Smooth muscle cell (in vitro differentiated cells): ENCODE measurements around the gene PLD1. TPM values are rescaled to one million over a fixed set of nuclear protein-coding genes. Genes with fewer than 3 reads are reported as not detected.

Experiments
- DNase-seq: peaks from one replicate; lab custom pipeline; 2025; ENCODE audit not compliant: unreplicated experiment; lab: John Stamatoyannopoulos, UW
- H2AFZ ChIP-seq: fragments of 200-600 bp; sonication (generic); 2 replicates; pipeline ENCODE4 v1.6.0; 2016; ENCODE audit warnings: antibody characterized with exemption, low read depth, mild to moderate bottlenecking
- H3F3A ChIP-seq: fragments of 200-600 bp; sonication (generic); 2 replicates; pipeline ENCODE4 v1.6.0; 2017; ENCODE audit warnings: antibody characterized with exemption, low read depth
- H3K27ac ChIP-seq: fragments of 200-600 bp; sonication (generic); 2 replicates; pipeline ENCODE4 v1.5.1; 2016; ENCODE audit warnings: low read depth, mild to moderate bottlenecking
- H3K27me3 ChIP-seq: fragments of 200-600 bp; sonication (generic); 2 replicates; pipeline ENCODE4 v1.6.1; 2016; ENCODE audit warnings: low read depth, mild to moderate bottlenecking
- H3K36me3 ChIP-seq: fragments of 200-600 bp; sonication (generic); 2 replicates; pipeline ENCODE4 v1.5.1; 2016; ENCODE audit warnings: low read depth
- H3K4me1 ChIP-seq: fragments of 200-600 bp; sonication (generic); 2 replicates; pipeline ENCODE4 v1.5.1; 2016; ENCODE audit warnings: low read depth
- H3K4me2 ChIP-seq: fragments of 200-600 bp; sonication (generic); 2 replicates; pipeline ENCODE4 v1.6.0; 2016; ENCODE audit warnings: mild to moderate bottlenecking
- H3K4me3 ChIP-seq: fragments of 200-600 bp; sonication (generic); 2 replicates; pipeline ENCODE4 v1.5.1; 2016; ENCODE audit warnings: mild to moderate bottlenecking
- H3K79me2 ChIP-seq: fragments of 200-600 bp; sonication (generic); 2 replicates; pipeline ENCODE4 v1.6.0; 2016; ENCODE audit warnings: low read depth, mild to moderate bottlenecking
- H3K9ac ChIP-seq: fragments of 200-600 bp; sonication (generic); 2 replicates; pipeline ENCODE4 v1.6.0; 2016; ENCODE audit warnings: low read depth
- H3K9me3 ChIP-seq: fragments of 200-600 bp; sonication (generic); replicated peaks from 2 replicates; pipeline ENCODE4 v1.5.1; 2016; ENCODE audit warnings: low read depth
- H4K20me1 ChIP-seq: fragments of 200-600 bp; sonication (generic); 2 replicates; pipeline ENCODE4 v1.6.0; 2016; ENCODE audit warnings: low read depth
- CTCF ChIP-seq: fragments of 200-600 bp; sonication (generic); IDR thresholded peaks from 2 replicates; pipeline ENCODE4 v1.5.1; 2017; ENCODE audit warnings: borderline replicate concordance, mild to moderate bottlenecking, antibody characterized with exemption; ENCODE audit not compliant: insufficient read depth, poor library complexity, severe bottlenecking
- WGBS: methylation state at CpG from one replicate; pipeline ENCODE4 v1.1.7; 2016; ENCODE audit warnings: low lambda C conversion rate; 5-methylcytosine and 5-hydroxymethylcytosine counted together
- polyA plus RNA-seq: library from polyadenylated mRNA; unstranded; fragments of >200 nt; fragmentation: Nextera tagmentation; extraction: Ambion mirVana; gene quantifications from 2 replicates; pipeline ENCODE4 v1.2.1, GENCODE V29; 2016
- total RNA-seq: library from RNA; depleted of rRNA; stranded (reverse); fragments of >200 nt; gene quantifications from 2 replicates; pipeline ENCODE4 v1.2.3, GENCODE V29; 2014

The PLD1 gene
- total and polyA plus RNA-seq, 2 experiments from 2014 or later = 15.2 to 36.1 TPM

GRCh38 chr3:171558188-171558696 is 252.0 kb downstream of the PLD1 start:
- no peaks in the 10 kb centered on the region for H3K27me3 ChIP-seq
- no peaks in the 10 kb centered on the region for H3K4me1 ChIP-seq
- no peak for DNase-seq
- H3K9me3 ChIP-seq = no peaks in the 10 kb centered on the region
- H3K36me3 ChIP-seq = no peaks in the 10 kb centered on the region
- WGBS = 85% methylated on average over 3 of the region's 3 CpGs
- no peak overlapping the region for H3K4me2 ChIP-seq
- H4K20me1 ChIP-seq = no peaks in the 10 kb centered on the region
- H3K27ac ChIP-seq = no peak overlapping the region
- no peak overlapping the region for H2AFZ ChIP-seq
- no peaks in the 10 kb centered on the region for H3F3A ChIP-seq
- H3K9ac ChIP-seq = no peak overlapping the region
- H3K79me2 ChIP-seq = no peaks in the 10 kb centered on the region
- TF ChIP-seq CTCF = no peak
- H3K4me3 ChIP-seq = no peak overlapping the region

DNA sequence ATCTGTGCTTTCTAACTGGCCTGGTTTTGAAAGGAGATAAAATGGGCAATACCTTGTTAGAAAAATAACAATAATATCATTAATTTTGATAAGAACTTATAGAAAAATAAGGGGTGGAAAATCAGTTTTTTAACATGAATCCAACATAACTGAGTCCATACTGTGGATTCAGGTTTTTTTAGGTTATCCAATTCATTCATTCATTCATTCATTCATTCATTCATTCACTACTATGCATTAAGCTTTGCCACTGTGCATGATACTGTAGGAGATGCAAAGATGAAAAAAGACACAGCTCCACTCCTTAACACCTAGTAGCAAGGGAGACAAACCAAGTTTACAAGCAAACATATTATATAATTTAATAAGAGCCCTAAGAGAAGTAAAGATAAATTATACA is 253.1 kb downstream of the PLD1 start:
- H4K20me1 ChIP-seq = no peaks in the 10 kb centered on the region
- no peaks in the 10 kb centered on the region for H3K9me3 ChIP-seq
- H3K9ac ChIP-seq = no peak overlapping the region
- no peak overlapping the region for H3K4me2 ChIP-seq
- no peak for TF ChIP-seq CTCF
- no peaks in the 10 kb centered on the region for H3K36me3 ChIP-seq
- no peak overlapping the region for H2AFZ ChIP-seq
- H3K79me2 ChIP-seq = no peaks in the 10 kb centered on the region
- H3F3A ChIP-seq = no peaks in the 10 kb centered on the region
- no peak for DNase-seq
- no peaks in the 10 kb centered on the region for H3K27me3 ChIP-seq
- no peak overlapping the region for H3K4me3 ChIP-seq
- no peak overlapping the region for H3K27ac ChIP-seq
- no peaks in the 10 kb centered on the region for H3K4me1 ChIP-seq

DNA sequence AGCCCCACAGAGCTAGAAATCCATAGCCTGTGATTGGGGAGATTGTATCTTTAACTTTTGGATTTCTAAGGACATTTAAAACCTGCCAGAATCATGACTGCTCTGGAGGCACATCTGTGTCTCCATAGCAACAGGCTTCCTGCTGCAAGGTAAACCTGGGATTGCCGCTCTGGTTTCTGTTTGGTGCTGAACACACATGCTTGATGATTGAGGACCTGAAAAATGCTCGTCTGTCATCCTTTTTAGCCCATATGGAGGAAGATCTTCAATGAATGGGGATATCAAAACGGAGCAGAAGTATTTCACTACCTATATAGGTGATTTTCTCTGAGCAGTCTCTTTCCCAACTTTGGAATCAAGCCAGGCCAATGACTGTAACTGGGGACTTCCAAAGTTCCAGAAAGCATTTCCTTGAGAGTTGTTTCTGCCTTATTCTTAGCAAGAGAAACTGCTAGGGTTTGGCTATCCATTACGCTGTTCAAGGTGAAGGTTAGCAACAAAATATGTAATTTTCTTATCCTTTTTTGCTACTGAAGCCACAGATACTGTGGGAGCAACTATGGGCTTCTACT is 253.6 kb downstream of the PLD1 start:
- DNase-seq = no peak
- WGBS = 91% methylated on average over 4 of the region's 4 CpGs
- H3K9ac ChIP-seq = no peak overlapping the region

More for the DNA sequence above, 253.6 kb downstream of the PLD1 start:
- H3K79me2 ChIP-seq = no peaks in the 10 kb centered on the region
- no peaks in the 10 kb centered on the region for H3F3A ChIP-seq
- H2AFZ ChIP-seq = no peak overlapping the region
- TF ChIP-seq CTCF = no peak
- H3K27ac ChIP-seq = no peak overlapping the region
- no peaks in the 10 kb centered on the region for H3K4me1 ChIP-seq
- no peaks in the 10 kb centered on the region for H3K27me3 ChIP-seq
- no peak overlapping the region for H3K4me3 ChIP-seq
- H3K4me2 ChIP-seq = no peak overlapping the region
- H3K36me3 ChIP-seq = no peaks in the 10 kb centered on the region
- no peaks in the 10 kb centered on the region for H4K20me1 ChIP-seq
- no peaks in the 10 kb centered on the region for H3K9me3 ChIP-seq
